DMS153 treated with DMSO at 0.1 percent for 48 hours (cell line): ENCODE data around the gene ELOA.

ENCODE experiments used
- DNase-seq: peaks from one replicate; lab custom pipeline; 2025; ENCODE audit not compliant: unreplicated experiment; lab: John Stamatoyannopoulos, UW

The ELOA gene, protein sequence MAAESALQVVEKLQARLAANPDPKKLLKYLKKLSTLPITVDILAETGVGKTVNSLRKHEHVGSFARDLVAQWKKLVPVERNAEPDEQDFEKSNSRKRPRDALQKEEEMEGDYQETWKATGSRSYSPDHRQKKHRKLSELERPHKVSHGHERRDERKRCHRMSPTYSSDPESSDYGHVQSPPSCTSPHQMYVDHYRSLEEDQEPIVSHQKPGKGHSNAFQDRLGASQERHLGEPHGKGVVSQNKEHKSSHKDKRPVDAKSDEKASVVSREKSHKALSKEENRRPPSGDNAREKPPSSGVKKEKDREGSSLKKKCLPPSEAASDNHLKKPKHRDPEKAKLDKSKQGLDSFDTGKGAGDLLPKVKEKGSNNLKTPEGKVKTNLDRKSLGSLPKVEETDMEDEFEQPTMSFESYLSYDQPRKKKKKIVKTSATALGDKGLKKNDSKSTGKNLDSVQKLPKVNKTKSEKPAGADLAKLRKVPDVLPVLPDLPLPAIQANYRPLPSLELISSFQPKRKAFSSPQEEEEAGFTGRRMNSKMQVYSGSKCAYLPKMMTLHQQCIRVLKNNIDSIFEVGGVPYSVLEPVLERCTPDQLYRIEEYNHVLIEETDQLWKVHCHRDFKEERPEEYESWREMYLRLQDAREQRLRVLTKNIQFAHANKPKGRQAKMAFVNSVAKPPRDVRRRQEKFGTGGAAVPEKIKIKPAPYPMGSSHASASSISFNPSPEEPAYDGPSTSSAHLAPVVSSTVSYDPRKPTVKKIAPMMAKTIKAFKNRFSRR

DNA sequence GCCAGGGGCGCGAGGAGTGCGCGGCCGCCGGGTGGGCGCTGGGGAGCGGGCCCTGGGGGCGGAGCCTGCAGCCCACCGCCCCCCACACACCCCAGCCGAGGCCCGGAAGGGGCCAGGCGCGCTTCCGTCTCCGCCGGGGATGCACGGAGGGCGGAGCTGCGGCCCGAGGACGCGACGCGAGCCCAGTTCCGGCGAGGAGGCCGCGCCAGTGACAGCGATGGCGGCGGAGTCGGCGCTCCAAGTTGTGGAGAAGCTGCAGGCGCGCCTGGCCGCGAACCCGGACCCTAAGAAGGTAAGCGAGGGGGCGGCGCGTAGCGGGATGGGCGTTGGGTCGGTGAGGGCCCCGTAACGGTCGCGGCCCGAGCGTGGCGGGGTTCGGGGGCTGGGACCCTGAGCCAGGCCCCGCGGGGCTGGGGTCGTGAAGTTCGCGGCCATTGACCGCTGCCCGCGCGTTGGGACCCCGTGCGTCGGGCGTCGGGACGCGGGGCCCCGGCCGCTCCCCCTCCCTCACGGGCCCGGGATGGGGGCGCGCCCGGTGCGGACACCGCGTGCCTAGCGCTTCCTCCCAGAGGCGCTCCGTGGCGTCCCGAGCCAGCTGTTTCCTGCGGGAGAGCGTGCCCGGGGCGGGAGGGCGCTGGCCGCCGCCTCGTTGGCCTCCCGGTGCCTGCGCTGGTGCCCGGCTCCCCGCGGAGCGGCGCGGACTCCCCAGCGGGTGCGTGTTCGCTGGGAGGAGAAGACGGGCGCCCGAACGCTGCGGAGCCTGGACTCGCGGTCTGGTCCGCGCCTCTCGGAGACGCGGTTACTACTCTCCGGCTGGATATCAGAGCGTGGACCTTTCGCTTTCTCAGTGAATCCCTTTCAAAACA lies at the start of gene ELOA:
Gene ELOA, plus strand, starts transcription at position 185 of the 866 bp plus-strand sequence. Its CDS starts 33 bp downstream, at position 218.
- peak; percentile 30 for DNase-seq

DNA sequence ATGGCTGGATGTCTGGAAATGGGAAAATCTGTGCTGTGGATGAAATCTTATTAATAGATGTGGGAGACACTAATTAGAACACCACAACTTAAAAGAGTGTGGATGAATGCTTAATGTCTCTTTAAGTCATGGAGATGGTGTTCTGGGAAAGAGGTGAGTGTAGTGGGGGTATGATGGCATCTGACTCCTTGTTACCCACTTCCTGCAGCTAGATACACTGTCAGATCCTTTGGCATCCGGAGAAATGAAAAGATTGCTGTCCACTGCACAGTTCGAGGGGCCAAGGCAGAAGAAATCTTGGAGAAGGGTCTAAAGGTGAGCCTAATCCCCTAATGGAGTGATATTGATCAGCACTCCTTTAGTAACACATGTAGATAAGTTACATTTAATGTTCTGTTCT lies 49.7 kb upstream of the ELOA start:
- no peak for DNase-seq

DNA sequence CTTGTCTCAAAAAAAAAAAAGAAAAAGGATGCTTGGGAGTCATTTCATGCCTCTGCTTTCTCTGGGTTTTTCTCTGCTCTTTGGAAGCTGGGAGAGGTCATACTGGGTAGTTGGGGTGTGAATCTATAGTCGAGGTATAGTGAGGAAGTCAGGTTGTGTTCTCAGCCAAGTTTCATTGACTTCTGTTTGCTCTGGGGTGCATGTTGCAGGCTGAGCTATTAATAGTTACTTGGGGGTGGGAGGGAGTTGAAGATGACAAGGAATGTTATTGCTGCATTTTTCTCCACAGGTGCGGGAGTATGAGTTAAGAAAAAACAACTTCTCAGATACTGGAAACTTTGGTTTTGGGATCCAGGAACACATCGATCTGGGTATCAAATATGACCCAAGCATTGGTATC lies 48.9 kb upstream of the ELOA start:
- DNase-seq, result no peak

DNA sequence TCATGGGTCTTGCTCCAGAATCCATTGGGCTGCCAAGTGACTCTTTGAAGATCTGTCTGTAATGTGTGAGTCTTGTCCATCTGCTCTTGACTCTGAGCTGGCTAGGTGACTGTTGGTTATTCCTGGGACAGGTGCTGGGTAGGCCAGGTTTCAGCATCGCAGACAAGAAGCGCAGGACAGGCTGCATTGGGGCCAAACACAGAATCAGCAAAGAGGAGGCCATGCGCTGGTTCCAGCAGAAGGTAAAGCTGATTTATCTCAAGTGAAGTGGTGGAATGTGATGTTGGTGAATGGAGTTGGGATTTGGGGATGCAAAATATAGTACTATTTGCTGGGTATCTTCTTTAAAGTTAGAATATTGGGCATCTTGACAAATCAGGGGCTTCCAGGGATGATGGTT lies 47.6 kb upstream of the ELOA start:
- no peak for DNase-seq

DNA sequence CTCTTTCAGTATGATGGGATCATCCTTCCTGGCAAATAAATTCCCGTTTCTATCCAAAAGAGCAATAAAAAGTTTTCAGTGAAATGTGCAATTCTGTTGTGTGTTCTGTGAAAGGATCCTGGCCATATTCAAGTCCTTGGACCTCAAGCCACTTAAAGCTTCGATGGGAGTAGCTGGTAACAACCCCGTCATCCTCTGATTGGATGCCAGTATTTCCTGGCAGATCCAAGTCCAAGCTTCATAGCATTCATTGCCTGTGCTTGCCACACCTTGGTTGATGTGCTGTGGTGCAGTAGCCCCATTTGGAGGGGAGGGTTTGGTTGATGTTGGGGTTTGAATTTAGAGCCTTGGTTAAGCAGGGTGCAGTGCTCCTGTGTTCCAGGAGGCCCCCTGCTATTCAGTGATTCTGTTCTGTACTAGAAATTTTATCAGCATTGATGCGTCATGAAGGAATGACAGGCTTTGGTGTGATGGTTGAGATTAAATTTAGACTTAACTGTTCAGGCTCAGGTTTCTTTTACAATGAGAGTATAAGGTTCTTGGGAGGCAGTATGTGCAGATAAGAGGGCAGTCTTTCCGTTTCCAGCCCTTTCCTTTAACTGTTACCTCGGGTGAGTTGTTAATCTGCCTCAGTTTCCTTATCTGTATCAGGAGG lies 46.8 kb upstream of the ELOA start:
- DNase-seq, result no peak

DNA sequence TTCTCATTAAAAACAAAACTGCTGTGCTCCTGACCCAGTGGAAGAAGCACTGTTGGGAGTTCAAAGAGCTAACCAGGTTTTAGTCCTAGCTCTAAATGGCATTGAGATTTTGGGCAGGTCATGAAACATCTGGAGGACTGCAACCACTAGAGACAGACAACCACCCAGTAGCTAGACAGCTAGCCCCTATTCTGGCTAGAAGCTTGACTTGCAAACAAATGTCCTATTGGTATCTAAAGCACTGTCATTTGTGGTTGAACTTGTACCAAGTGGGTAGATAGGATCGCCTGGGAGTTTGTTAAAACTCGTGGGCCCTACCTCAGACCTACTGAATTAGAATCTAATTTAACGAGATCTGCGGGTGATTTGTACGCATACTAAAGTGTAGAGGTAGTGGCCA lies 44.8 kb upstream of the ELOA start:
- DNase-seq, result no peak

DNA sequence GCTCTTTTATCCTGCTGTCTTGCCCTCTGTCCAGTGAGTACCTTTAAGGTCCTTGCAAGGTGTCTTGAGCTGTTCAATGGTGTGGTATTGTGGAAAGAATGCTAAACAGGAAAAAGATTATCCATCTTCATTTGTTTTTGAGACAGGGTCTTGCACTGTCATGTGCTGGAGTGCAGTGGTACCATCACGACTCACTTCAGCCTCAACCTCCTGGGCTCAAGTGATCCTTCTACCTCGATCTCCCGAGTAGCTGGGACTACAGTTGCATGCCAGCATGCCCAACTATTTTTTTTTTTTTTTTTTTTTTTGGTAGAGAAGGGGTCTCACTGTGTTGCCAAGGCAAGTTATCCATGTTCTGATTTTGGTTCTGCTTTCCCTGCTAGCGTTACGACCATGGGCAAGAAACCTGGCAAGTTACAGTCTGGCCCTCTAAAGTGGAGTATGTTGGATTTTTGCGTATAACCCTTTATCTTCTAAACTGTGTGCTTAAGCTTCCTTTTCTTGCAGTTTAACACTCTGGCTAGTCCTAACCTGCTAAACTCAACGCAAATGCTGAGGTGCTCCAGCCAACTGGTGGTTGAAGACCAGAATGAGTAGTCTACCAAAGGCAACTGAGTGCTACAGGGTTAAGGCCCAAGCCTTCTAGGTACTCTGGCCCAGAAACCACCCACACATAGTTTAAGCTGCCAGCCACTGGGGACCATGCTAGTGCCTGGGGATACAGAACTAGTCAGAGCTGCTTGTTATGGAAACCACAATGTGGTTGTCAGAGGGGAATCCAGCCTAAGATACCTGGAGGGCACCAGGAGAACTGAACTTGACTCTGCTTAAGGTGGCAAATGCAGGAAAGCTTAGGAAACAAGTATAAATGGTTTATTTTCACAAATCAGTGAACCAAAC lies 43.7 kb upstream of the ELOA start:
- no peak for DNase-seq

DNA sequence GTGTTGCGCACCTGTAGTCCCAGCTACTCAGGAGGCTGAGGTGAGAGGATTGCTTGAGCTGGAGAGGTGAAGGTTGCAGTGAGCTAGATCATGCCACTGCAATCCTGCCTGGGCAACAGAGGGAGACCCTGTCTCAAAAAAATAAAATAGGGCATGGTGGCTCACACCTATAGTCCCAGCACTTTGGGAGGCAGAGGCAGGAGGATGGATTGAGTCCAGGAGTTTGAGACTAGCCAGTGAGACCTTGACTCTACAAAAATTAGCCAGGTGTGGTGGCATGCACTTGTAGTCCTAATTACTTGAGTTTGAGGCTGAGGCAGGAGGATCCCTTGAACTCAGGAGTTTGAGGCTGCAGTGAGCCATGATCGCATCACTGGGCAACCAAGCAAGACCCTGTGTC lies 42.0 kb upstream of the ELOA start:
- DNase-seq, result no peak

DNA sequence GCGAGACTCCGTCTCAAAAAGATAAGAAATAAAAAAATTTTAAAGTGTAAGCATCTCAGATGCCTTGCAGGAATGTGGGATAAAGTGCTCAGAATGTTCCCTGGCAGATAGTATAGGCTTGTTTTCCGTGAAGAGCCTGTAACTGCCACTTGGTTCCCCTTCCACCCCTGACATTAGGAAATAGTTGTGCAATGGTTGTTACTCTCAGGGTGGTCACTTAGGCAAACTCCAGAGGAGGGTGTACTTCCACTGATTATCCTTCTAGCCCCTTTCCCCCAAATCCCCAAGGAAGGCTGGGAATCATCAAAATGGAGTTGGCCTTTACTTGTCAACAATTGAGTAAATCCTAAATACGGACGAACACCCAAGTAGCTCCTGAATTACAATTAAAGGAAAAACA lies 41.3 kb upstream of the ELOA start:
- DNase-seq, result no peak

DNA sequence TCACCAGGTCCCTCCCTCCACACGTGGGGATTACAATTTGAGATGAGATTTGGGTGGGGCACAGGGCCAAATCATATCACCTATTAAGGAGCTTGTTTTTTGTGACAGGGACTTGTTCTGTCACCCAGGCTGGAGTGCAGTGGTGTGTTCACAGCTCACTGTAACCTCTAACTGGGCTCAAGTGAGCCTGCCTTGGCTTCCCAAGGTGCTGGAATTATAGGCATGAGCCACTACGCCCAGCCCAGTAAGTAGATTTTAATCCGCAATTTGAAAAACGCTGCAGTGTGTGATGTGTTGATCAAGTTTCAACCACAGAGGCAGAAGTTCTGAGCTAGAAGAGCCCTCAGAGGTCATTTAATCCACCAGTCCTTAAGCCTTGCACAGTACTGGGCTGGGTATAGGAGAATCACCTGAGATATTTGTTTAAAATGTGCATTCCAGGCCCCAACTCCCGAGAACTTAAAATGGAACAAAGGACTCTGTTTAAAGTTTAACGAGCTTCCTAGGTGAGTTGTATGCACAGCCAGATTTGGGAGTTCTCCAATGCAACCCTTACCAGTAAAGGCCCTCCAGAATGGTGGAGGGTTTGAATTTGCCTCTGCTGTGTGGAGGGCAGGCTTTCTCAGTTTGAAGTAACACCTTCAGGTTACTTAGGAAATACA lies 38.3 kb upstream of the ELOA start:
- DNase-seq, result no peak

DNA sequence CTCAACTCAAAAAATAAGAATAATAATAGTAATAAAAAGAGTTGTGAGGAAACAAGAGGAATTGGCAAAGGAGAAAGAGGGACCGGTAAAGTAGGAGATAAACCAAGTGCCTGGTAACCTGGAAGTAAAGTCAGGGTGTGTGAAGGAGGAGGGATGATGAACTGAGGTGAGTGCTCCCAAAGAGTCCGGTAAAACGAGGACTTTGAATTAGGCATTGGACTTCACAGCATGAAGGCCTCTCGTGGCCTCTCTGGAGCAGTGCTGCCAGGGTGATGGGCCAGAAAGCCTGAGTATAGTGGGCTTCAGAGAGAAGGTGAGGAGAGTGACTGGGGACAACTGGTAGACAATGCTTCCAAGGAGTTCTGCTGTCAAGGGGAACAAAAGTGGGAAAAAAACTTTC lies 34.0 kb upstream of the ELOA start:
- DNase-seq, result no peak

DNA sequence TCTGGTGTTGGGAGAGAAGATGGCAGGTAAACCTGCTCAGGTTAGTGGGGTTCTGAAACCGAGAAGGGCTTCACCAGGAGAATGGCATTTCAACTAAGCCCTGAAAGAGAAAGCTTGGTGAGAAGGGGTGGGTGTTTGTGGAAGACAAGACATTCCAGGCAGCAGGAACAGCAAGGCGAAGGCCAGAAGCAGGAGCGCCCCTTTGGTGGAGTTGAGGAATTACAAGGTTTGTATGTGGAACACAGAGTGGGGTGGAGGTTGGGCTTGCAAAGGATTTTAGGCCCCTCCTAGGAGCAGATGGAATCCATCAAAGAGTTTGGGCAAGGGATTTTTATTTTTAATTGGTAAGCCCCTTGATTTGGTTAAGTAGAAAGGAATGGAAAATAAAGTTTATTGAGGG lies 24.8 kb upstream of the ELOA start:
- no peak for DNase-seq

DNA sequence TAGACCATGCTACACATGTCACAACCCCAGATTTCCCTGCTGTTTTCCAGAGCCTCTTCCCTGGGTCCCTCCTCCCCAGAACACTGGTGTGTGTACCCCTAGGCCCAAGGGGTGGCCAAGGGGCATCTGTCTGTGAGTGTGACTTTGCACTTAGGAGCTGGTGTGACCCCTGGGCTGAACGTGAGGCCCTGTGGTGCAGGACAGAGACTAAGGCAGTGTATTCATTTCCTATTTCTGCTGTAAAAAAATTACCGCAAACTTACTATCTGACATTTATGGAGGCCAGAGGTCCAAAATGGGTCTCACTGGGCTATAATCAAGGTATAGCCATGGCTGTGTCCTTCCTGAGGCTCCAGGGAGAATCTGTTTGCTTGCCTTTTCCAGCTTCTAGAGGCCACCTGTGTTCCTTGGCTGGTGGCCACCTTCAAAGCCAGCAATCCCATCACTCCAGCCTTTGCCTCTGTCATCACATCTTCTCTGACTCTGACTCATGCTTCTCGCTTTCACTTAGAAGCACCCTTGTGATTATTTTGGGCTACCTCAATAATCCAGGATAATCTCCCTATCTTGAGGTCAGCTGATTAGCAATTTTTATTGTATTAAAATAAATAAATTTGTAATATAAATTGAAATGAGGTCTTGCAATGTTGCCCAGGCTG lies 24.0 kb upstream of the ELOA start:
- DNase-seq, result no peak

DNA sequence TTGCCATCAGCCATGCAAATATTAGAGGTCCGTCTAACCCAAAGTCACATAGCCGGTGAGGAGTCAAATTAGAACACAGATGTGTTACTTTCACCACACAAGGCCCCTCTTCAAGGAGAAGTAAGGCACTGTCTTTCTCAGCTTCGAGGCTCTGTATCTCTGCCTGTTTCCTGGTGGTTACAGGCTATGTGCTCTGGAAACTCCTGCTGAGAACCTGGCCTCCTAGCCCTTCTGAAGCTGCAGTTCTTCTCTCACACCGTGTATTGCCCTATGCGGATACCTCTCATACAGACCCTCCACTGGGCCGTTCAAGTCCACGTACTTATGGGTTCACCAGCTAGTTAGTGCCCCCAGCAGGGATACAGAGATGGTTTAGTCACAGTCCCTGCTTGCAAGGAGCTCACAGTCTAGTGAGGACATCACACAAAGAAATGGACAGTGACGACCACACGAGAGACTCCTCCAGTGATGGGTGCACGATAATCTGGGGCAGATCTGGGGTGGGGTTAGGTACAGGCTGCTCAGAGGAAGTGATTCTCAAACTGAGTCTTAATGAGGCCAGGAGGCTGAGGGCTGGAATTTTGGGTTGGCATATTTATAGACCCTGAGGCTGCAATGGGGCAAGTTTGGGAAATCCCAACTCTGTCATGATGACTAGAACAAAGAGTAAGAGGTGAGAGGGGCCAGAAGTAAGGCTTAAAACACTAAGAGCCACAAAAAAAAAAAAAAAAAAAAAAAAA lies 22.8 kb upstream of the ELOA start:
- no peak for DNase-seq

DNA sequence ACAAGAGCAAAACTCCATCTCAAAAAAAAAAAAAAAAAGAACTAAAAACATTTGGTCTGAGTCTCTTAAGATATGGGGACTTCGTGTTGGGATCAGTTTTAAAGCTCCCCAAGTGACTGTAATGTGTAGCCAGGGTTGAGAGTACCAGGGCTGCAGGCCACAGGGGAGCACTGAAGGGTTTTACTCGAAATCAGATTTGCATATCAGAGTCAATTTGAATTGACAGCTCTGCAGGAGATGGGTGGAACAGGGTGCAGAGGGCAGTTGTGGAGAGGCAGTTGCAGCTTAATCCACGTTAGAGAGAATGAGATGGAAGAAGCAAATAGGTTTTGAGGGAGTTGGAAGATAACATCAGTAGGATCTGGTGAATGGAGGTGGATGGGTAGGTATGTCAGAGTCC lies 20.6 kb upstream of the ELOA start:
- DNase-seq, result no peak

DNA sequence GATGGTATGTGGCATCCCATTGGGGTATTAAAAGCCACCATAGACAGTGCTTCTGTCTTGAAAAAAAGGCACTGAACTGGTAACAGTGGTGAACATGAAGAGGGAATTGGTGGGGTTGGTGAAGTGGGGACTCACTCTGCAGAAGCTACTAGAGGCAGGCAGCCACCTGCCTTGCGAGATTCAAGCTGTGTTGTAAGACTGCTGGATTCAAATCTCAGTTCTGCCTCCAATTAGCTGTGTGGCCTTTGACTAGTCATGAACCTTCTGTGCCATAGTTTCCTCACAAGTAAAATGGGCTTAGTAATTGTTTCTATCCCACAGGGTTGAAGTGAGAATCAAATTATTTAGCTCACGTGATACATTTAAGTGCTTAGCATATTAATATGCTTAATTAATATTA lies 16.6 kb upstream of the ELOA start:
- no peak for DNase-seq

DNA sequence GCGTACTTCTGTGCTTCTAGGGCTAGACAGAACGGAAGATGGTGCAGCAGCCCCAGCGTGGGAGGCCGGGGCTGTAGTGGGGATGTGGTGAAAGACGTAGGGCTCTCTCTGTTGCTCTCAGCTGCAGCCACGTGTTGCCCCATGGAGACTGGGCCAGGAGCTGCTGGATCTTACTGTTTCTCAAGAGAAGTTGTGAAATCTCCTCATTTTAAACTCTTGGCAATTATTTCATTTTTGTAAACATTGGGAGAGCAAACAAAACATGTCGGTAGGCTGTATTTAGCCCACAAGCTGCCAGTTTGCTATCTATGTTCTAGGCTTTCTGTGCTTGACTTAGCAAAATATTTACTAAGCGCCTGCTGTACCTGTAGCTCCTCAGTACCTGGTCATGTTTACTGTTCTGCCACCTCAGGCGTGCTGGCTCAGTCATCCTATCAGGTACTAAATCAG lies 15.9 kb upstream of the ELOA start:
- DNase-seq, result peak; percentile 16
